Activated naive CD8-positive, alpha-beta T cell treated with anti-CD3 and anti-CD28 coated beads for 36 hours (primary cell): Measurements from ENCODE around the gene SIRT7. TPM values are rescaled to one million over a fixed set of nuclear protein-coding genes. Genes with fewer than 3 reads are reported as not detected.
A peak's percentile ranks its signal among the peaks of the same experiment; 100 is the strongest.
"Not testable (repeated sequence)": the region's sequence is repeated elsewhere in the genome, so short reads cannot be mapped to it uniquely, and the experiment has no call there.

Experiments used
- DNase-seq: peaks from one replicate; pipeline ENCODE4 v3.0.0; 2021
- H3K27ac Mint-ChIP-seq: one replicate; pipeline ENCODE4 v1.8.0; 2022; ENCODE audit warnings: mild to moderate bottlenecking, moderate library complexity, mixed read lengths
- H3K27me3 Mint-ChIP-seq: one replicate; pipeline ENCODE4 v1.8.0; 2022; ENCODE audit warnings: mild to moderate bottlenecking, mixed read lengths
- H3K36me3 Mint-ChIP-seq: one replicate; pipeline ENCODE4 v1.8.0; 2021; ENCODE audit warnings: mild to moderate bottlenecking, mixed read lengths
- H3K4me1 Mint-ChIP-seq: one replicate; pipeline ENCODE4 v1.8.0; 2021; ENCODE audit warnings: mixed read lengths
- H3K4me3 Mint-ChIP-seq: one replicate; pipeline ENCODE4 v1.8.0; 2022; ENCODE audit warnings: mild to moderate bottlenecking, moderate library complexity, mixed read lengths
- H3K9me3 Mint-ChIP-seq: one replicate; pipeline ENCODE4 v1.8.0; 2022; ENCODE audit warnings: mixed read lengths
- total RNA-seq, 2 experiments: library from RNA; stranded (reverse); gene quantifications; one replicate each; pipeline ENCODE4 v1.2.3, GENCODE V29; 2021

Gene SIRT7
- total RNA-seq, 2 experiments from 2014 or later = 27.3 to 30.1 TPM

GRCh38 chr17:81920612-81921536 is 2.9 kb upstream of the SIRT7 start:
- Mint-ChIP-seq H3K9me3 (no peaks in the 10 kb centered on the region), H3K27ac (peak overlapping the region; percentile 4), H3K36me3 (peaks cover 10% of the 10 kb centered on the region), H3K4me1 (peaks cover 20% of the 10 kb centered on the region), H3K27me3 (no peaks in the 10 kb centered on the region), H3K4me3 (no peak overlapping the region)
- no peak for DNase-seq

GRCh38 chr17:81918832-81919545 is 1.0 kb upstream of the SIRT7 start:
- H3K4me1 Mint-ChIP-seq = peaks cover 18% of the 10 kb centered on the region
- H3K27me3 Mint-ChIP-seq = no peaks in the 10 kb centered on the region
- H3K9me3 Mint-ChIP-seq = no peaks in the 10 kb centered on the region
- no peak for DNase-seq
- peak overlapping the region; percentile 42 for H3K27ac Mint-ChIP-seq
- peaks cover 10% of the 10 kb centered on the region for H3K36me3 Mint-ChIP-seq
- H3K4me3 Mint-ChIP-seq = no peak overlapping the region

- Mint-ChIP-seq H3K36me3 (peaks cover 12% of the 10 kb centered on the region), H3K27ac (peak overlapping the region; percentile 45), H3K4me3 (peak overlapping the region; percentile 88), H3K4me1 (peaks cover 18% of the 10 kb centered on the region)
- not testable (repeated sequence) for H3K9me3 Mint-ChIP-seq, DNase-seq, H3K27me3 Mint-ChIP-seq
These were observed 325 bp upstream of the SIRT7 start for GRCh38 chr17:81918333-81918669.

GRCh38 chr17:81916234-81917001 is 1.6 kb downstream of the SIRT7 start:
- Mint-ChIP-seq H3K27ac (no peak overlapping the region), H3K9me3 (no peaks in the 10 kb centered on the region), H3K36me3 (peaks cover 13% of the 10 kb centered on the region), H3K4me1 (peaks cover 18% of the 10 kb centered on the region), H3K27me3 (no peaks in the 10 kb centered on the region), H3K4me3 (peak overlapping the region; percentile 82)
- DNase-seq = no peak

DNA sequence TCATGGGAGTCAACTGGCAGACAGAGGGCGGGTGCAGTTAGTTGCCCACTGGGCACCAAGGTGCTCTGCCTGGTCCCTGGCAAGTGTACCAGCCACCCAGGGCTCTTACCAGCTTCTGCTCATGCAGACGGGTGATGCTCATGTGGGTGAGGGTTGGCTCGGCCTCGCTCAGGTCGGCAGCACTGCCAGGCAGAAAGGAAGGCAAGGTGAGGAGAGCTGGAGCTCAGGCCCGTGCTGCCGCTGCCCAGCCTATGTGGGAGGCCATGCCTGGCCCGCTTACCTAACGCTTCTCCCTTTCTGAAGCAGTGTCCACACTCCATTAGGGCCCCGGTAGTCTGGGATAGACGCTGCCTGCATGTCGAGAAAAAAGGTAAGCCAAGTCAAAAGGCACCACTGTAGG is 2.6 kb downstream of the SIRT7 start:
- Mint-ChIP-seq H3K36me3 (peaks cover 8% of the 10 kb centered on the region), H3K4me1 (peaks cover 21% of the 10 kb centered on the region), H3K9me3 (no peaks in the 10 kb centered on the region), H3K4me3 (no peak overlapping the region), H3K27me3 (no peaks in the 10 kb centered on the region), H3K27ac (no peak overlapping the region)
- DNase-seq = no peak

GRCh38 chr17:81914103-81914850 is 3.7 kb downstream of the SIRT7 start:
- H3K9me3 Mint-ChIP-seq = no peaks in the 10 kb centered on the region
- H3K4me1 Mint-ChIP-seq = peaks cover 21% of the 10 kb centered on the region
- H3K4me3 Mint-ChIP-seq = no peak overlapping the region
- no peak for DNase-seq
- peaks cover 8% of the 10 kb centered on the region for H3K36me3 Mint-ChIP-seq
- no peak overlapping the region for H3K27ac Mint-ChIP-seq
- H3K27me3 Mint-ChIP-seq = no peaks in the 10 kb centered on the region

- H3K9me3 Mint-ChIP-seq = no peaks in the 10 kb centered on the region
- H3K4me1 Mint-ChIP-seq = peaks cover 16% of the 10 kb centered on the region
- no peak overlapping the region for H3K4me3 Mint-ChIP-seq
- H3K27me3 Mint-ChIP-seq = no peaks in the 10 kb centered on the region
- H3K27ac Mint-ChIP-seq = no peak overlapping the region
- DNase-seq = no peak
- H3K36me3 Mint-ChIP-seq = peaks cover 8% of the 10 kb centered on the region
These were observed 4.4 kb downstream of the SIRT7 start for GRCh38 chr17:81913394-81914102.

- no peak overlapping the region for H3K4me3 Mint-ChIP-seq
- no peak for DNase-seq
- H3K27ac Mint-ChIP-seq = no peak overlapping the region
- no peaks in the 10 kb centered on the region for H3K27me3 Mint-ChIP-seq
- H3K9me3 Mint-ChIP-seq = no peaks in the 10 kb centered on the region
- peaks cover 8% of the 10 kb centered on the region for H3K36me3 Mint-ChIP-seq
- peaks cover 14% of the 10 kb centered on the region for H3K4me1 Mint-ChIP-seq
These were observed 5.3 kb downstream of the SIRT7 start for GRCh38 chr17:81912441-81913309.

DNA sequence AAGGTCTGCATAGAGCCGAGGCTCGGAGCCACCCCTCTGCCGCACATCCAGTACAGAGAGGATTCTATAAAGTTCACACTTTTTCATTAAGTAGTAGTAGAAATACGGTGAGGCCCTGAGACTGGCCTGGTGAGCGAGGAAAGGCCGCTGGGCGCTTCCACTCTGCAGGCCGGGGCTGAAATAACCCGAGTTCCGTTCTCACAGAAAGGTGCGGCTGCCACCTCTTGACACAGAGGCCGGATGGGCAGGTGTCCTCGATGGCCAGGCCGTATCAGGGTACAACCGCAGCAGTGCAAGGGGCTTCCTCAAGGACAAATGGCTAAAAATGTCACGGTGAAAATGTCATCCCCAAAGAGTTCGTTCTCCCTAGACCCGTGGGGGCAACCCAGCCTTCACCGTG is 6.0 kb downstream of the SIRT7 start:
- DNase-seq = no peak
- Mint-ChIP-seq H3K9me3 (no peaks in the 10 kb centered on the region), H3K4me3 (peak overlapping the region; percentile 57), H3K4me1 (peaks cover 12% of the 10 kb centered on the region), H3K27ac (peak overlapping the region; percentile 42), H3K36me3 (peaks cover 8% of the 10 kb centered on the region), H3K27me3 (no peaks in the 10 kb centered on the region)

DNA sequence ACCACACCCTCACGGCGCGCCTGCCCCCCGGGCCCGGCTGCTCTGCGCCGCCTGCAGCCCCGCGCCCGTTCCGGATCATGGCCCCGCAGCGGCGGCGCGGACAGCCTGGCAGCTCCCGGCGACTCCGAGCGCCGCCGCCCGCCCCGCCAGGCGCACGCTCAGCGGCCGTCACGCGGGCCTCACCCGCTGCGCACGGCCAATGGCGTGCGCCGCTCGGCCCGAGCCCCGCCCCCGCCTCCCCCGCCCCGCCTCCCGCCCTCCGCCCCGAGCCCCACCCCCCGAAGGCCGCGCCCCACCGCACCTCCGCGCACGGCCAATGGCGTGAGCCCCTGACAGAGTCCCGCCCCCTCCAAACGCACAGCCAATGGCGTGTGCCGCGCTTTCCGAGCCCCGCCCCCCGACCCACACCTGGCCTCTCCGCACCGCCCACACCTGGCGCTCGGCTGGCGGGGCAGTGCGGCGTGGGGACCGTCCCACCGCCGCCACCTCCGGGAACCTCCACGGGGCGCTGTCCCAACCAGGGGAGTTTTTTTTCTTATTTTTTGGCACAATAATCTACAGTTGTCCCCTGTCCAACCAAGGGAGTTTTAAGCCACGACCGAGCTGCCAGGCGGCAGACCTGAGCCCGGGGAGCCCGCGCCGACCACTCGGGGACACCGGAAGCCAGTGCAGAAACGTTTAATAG is 6.6 kb downstream of the SIRT7 start, which contains the start of gene PCYT2:
Gene PCYT2 (minus strand): TSS at position 123 of the 685 bp plus-strand sequence. CDS start 44 bp downstream, at position 79.
- Mint-ChIP-seq H3K4me1 (peaks cover 8% of the 10 kb centered on the region), H3K36me3 (peaks cover 5% of the 10 kb centered on the region), H3K27ac (peak within 1 kb of the TSS; percentile 42), H3K4me3 (peak within 1 kb of the TSS; percentile 83), H3K9me3 (no peaks in the 10 kb centered on the region), H3K27me3 (no peaks in the 10 kb centered on the region)
- peak; percentile 94 for DNase-seq

GRCh38 chr17:81910840-81911276 is 7.1 kb downstream of the SIRT7 start:
- DNase-seq = no peak
- Mint-ChIP-seq H3K36me3 (peaks cover 5% of the 10 kb centered on the region), H3K27ac (no peak overlapping the region)

DNA sequence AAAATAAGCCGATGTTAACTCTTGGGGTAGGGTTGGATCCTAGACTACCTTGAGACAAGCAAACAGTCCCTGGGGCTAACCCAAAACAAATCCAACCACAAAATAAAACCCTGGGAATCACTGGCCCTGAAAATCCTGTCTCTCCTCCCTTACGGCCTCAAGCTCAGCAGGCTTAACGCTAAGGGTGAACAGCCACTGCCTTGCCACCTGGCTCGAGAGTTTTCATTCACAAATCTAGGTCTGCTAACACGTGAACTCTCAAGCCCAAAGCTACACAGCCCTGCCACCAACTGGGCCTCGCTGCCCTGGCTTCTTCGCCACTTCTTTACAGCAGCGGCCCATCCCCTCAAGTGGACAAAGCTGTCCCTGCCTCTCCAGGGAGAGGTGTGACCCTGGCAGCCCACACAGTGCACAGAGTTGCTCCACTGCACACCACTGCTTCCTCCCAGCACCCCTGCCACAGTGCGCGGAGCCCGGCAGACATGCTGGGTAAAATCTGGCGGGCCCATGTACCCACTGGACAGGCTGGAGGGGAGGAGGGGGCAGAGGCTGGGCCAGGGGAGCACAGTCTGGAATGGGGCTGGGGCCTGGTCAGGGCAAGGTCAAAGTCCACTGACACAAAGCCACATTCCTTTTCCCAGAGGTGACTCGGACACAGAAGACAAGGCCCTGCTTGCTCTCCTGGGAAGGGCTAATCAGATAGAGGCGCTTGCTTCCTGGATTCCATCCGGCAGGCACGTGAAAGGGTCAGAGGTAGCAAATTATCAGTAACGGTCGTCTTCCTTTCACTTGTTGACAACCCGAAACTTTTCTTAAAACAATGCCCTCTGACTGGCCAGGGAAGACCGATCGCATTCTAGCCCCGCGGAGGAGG is 7.8 kb downstream of the SIRT7 start:
- H3K27me3 Mint-ChIP-seq = no peaks in the 10 kb centered on the region
- DNase-seq = no peak
- peaks cover 5% of the 10 kb centered on the region for H3K36me3 Mint-ChIP-seq
- H3K27ac Mint-ChIP-seq = no peak overlapping the region
- no peaks in the 10 kb centered on the region for H3K9me3 Mint-ChIP-seq
- H3K4me3 Mint-ChIP-seq = peak overlapping the region; percentile 83
- peaks cover 3% of the 10 kb centered on the region for H3K4me1 Mint-ChIP-seq

More at GRCh38 chr17:81910840-81911276, 7.1 kb downstream of the SIRT7 start:
- no peaks in the 10 kb centered on the region for H3K27me3 Mint-ChIP-seq
- H3K4me3 Mint-ChIP-seq = peak overlapping the region; percentile 83
- H3K9me3 Mint-ChIP-seq = no peaks in the 10 kb centered on the region
- peaks cover 5% of the 10 kb centered on the region for H3K4me1 Mint-ChIP-seq
